Heart right ventricle (tissue), 16 donors: ENCODE results near the gene TCEA2. TPM values are rescaled to one million over a fixed set of nuclear protein-coding genes. Genes with fewer than 3 reads are reported as not detected.
A peak's percentile ranks its signal among the peaks of the same experiment; 100 is the strongest.

Source experiments
- ATAC-seq, 8 donors: fragments of 200-7000 bp; cut with Tn5 transposase; one replicate each; pipeline ENCODE4 v1.9.1; 2020; ENCODE audit warnings: mild to moderate bottlenecking in 8 of 8, moderate library complexity in 8 of 8, moderate number of reproducible peaks in 1 of 8
- DNase-seq, 2 donors: peaks; one replicate each; pipeline ENCODE4 v3.0.0-alpha.2; 2020
- H3K27ac ChIP-seq, 10 donors: fragments of 200-600 bp; sonication (generic) in 2 of 10; one replicate each; pipeline versions ENCODE4 v1.5.0 to v1.8.0; 2020 to 2022; ENCODE audit warnings: mild to moderate bottlenecking in 3 of 10
- H3K27me3 ChIP-seq, 7 donors: fragments of 200-600 bp; one replicate each; pipeline ENCODE4 v1.8.0; 2021 to 2022; ENCODE audit warnings: mild to moderate bottlenecking in 2 of 7
- H3K36me3 ChIP-seq, 9 donors: fragments of 200-600 bp; sonication (generic) in 1 of 9; one replicate each; pipeline versions ENCODE4 v1.5.0 to v1.8.0; 2020 to 2022; ENCODE audit warnings: mild to moderate bottlenecking in 2 of 9
- H3K4me1 ChIP-seq, 9 donors: fragments of 200-600 bp; sonication (generic) in 1 of 9; one replicate each; pipeline versions ENCODE4 v1.5.0 to v1.8.0; 2020 to 2022; ENCODE audit warnings: mild to moderate bottlenecking in 4 of 9
- H3K4me3 ChIP-seq, 10 donors: fragments of 200-600 bp; sonication (generic) in 2 of 10; one replicate each; pipeline versions ENCODE4 v1.5.0 to v1.8.0; 2020 to 2022; ENCODE audit warnings: mild to moderate bottlenecking in 7 of 10, moderate library complexity in 2 of 10
- H3K9me3 ChIP-seq, 11 donors: fragments of 200-600 bp in 10 of 11; sonication (generic) in 2 of 11; one replicate each; pipeline versions ENCODE4 v1.5.0 to v1.8.0; 2013 to 2022; ENCODE audit warnings: mild to moderate bottlenecking in 2 of 11, control low read depth in 1 of 11, moderate library complexity in 1 of 11
- CTCF ChIP-seq, 9 donors: fragments of 200-600 bp; sonication (generic) in 2 of 9; IDR thresholded peaks; one replicate each; pipeline versions ENCODE4 v1.5.0 to v1.8.0; 2021 to 2022; ENCODE audit warnings: antibody characterized with exemption in 9 of 9, mild to moderate bottlenecking in 5 of 9, moderate library complexity in 1 of 9
- whole genome bisulfite sequencing, 2 donors: extraction: QIAGEN DNeasy Blood & Tissue Kit; methylation state at CpG; one replicate each; pipeline ENCODE4 v1.1.7; 2013; ENCODE audit warnings: inconsistent platforms in 1 of 2; 5-methylcytosine and 5-hydroxymethylcytosine counted together
- intact Hi-C, 10 donors: fragments of 100-400 bp; cut with DNase I; formaldehyde crosslinking; loops; one replicate each; pipeline versions ENCODE4 v1.11.1 to v1.14.2; 2022
- polyA plus RNA-seq, 2 donors: library from polyadenylated mRNA; stranded (reverse); fragments of 200-250 nt; gene quantifications; one replicate each; pipeline ENCODE4 v1.2.3, GENCODE V29; 2013
- total RNA-seq, 10 donors: library from RNA; stranded (reverse); fragmentation: NEBNext Ultra II Directional in 3 of 10; extraction: Animal tissue kit (Norgen Biotek cat#: 25700) in 3 of 10; gene quantifications; one replicate each; pipeline versions ENCODE4 v1.2.1 to v1.2.4, GENCODE V29; 2021 to 2023
- donor health status: Arrhythmogenic right ventricular cardiomyopathy.
- donor health status: ischemic (EF 13 %, LVEDD 7.1; RV severe dilation, severe dysfunction).
- donor health status: healthy with polysubstance abuse.
- donor health status: DM: no; HTN: yes; CAD: no.
- donor health status: DM: no; HTN: no; CAD: no.
- donor health status: ischemic (EF 25% LVEDD 6.9; RV normal size, moderate dysfunction).
- donor health status: ischemic (EF 25% LVEDD 5.7; RV mildly dilated, moderate dysfunction).
- donor health status: healthy.
- donor health status: DM: yes; HTN: yes; CAD: no.
- donor health status: Ischemic cardiomyopathy.
- donor health status: ischemic (EF 35%, LVEDD 5.7; RV mildly dilated, moderate dysfunction).
- donor health status: nonischemic (EF 11% LVEDD 7.7; RV severe dilation, severe dysfunction).
- donor health status: DM: yes; HTN: yes; CAD: no.
- donor health status: PGD.
- donor health status: ischemic (EF 29% LVEDD 5.4; RV normal size, mild dysfunction).
- donor health status: nonischemic (EF 23%, LVEDD 6.1; RV moderate dilation, normal function).

TCEA2 gene
- total and polyA plus RNA-seq, 12 donors, result 35.0 to 54.9 (median 44.9) TPM

- peak overlapping the region; percentile 55 to 78 (median 64) for H3K4me3 ChIP-seq
- peaks cover 6 to 92% (median 51%) of the 10 kb centered on the region in 7 donors for H3K27me3 ChIP-seq
- intact Hi-C loops, result no loop called here
- ATAC-seq (no peak), DNase-seq (no peak)
- H3K9me3 ChIP-seq, result no peaks in the 10 kb centered on the region
- H3K27ac ChIP-seq, result peak overlapping the region; percentile 74 to 93 (median 84)
- H3K4me1 ChIP-seq, result peaks cover 0 to 41% (median 20%) of the 10 kb centered on the region in 9 donors
- no peak for TF ChIP-seq CTCF (IDR thresholded peaks at IDR 0.05)
- H3K36me3 ChIP-seq, result peaks cover 0 to 26% (median 5%) of the 10 kb centered on the region in 9 donors
- 7 to 11% methylated on average over 48 to 49 of the region's 49 CpGs for WGBS, 2 donors
Observed at GRCh38 chr20:64047968-64048401, 15.0 kb upstream of the TCEA2 start.

GRCh38 chr20:64048402-64049044 is 14.5 kb upstream of the TCEA2 start:
- TF ChIP-seq CTCF (IDR thresholded peaks at IDR 0.05), result no peak
- peaks cover 6 to 87% (median 51%) of the 10 kb centered on the region in 7 donors for H3K27me3 ChIP-seq
- intact Hi-C loops, result no loop called here
- no peaks in the 10 kb centered on the region for H3K9me3 ChIP-seq
- peak overlapping the region; percentile 55 to 78 (median 64) for H3K4me3 ChIP-seq
- H3K4me1 ChIP-seq, result peaks cover 0 to 46% (median 25%) of the 10 kb centered on the region in 9 donors
- no peak for DNase-seq
- WGBS, 2 donors, result 3 to 7% methylated on average over 98 to 99 of the region's 101 CpGs
- peaks cover 0 to 26% (median 5%) of the 10 kb centered on the region in 9 donors for H3K36me3 ChIP-seq
- peak overlapping the region; percentile 74 to 93 (median 84) for H3K27ac ChIP-seq
- ATAC-seq, result no peak

GRCh38 chr20:64049060-64049877 is 13.7 kb upstream of the TCEA2 start, which contains the start of gene SOX18:
TSS of gene SOX18 (minus strand) at chr20:64049639. CDS start at chr20:64049516, 123 bp downstream.
- intact Hi-C loops, result no loop called here
- no peak for TF ChIP-seq CTCF (IDR thresholded peaks at IDR 0.05)
- DNase-seq (peak; percentile 68 to 69), ATAC-seq (peak; percentile 5 to 26 (median 16))
- Histone ChIP-seq H3K4me3 (peak within 1 kb of the TSS; percentile 55 to 78 (median 64)), H3K27ac (peak within 1 kb of the TSS; percentile 77 to 98 (median 92)), H3K9me3 (no peaks in the 10 kb centered on the region), H3K4me1 (peaks cover 2 to 51% (median 25%) of the 10 kb centered on the region in 9 donors), H3K27me3 (peaks cover 6 to 87% (median 54%) of the 10 kb centered on the region in 7 donors), H3K36me3 (peaks cover 0 to 26% (median 5%) of the 10 kb centered on the region in 9 donors)
- WGBS, 2 donors, result 1% methylated on average over 24 to 108 of the region's 111 CpGs

GRCh38 chr20:64049878-64050260 is 13.1 kb upstream of the TCEA2 start:
- ATAC-seq (peak in 6 of 8 donors; percentile 4 to 35 (median 18)), DNase-seq (peak; percentile 50 to 64)
- intact Hi-C loops, result loop anchor here in 2 of 10 donors (5.0 to 10.0 kb wide), 2 partner anchors 363 to 415 kb away; no protein-coding TSS in a partner anchor
- H3K4me3 ChIP-seq, result peak overlapping the region; percentile 32 to 78 (median 60)
- H3K9me3 ChIP-seq, result no peaks in the 10 kb centered on the region
- H3K27ac ChIP-seq, result peak overlapping the region; percentile 77 to 98 (median 92)
- TF ChIP-seq CTCF (IDR thresholded peaks at IDR 0.05), result no peak
- peaks cover 6 to 85% (median 54%) of the 10 kb centered on the region in 7 donors for H3K27me3 ChIP-seq
- 19 to 24% methylated on average over 16 of the region's 16 CpGs for WGBS, 2 donors
- peaks cover 3 to 55% (median 26%) of the 10 kb centered on the region in 9 donors for H3K4me1 ChIP-seq
- peaks cover 0 to 26% (median 5%) of the 10 kb centered on the region in 9 donors for H3K36me3 ChIP-seq
